Omental fat pad (tissue), 4 donors: ENCODE data around the gene EVC2. TPM values are rescaled to one million over a fixed set of nuclear protein-coding genes. Genes with fewer than 3 reads are reported as not detected.

Experiments
- ATAC-seq: fragments of 150-250 bp; one replicate; pipeline ENCODE4 v1.9.1; 2016; ENCODE audit warnings: mild to moderate bottlenecking, moderate library complexity; ENCODE audit not compliant: low FRiP score
- DNase-seq: peaks from one replicate; pipeline ENCODE4 v3.0.0-alpha.2; 2019; ENCODE audit warnings: low spot score
- CTCF ChIP-seq, 3 donors: fragments of 450-650 bp; IDR thresholded peaks; one replicate each; pipeline ENCODE4 v1.5.1; 2016 to 2017; ENCODE audit warnings: antibody characterized with exemption in 3 of 3, mild to moderate bottlenecking in 3 of 3, moderate library complexity in 2 of 3
- total RNA-seq, 4 donors: library from RNA; depleted of rRNA; stranded (reverse); fragments of >200 nt; gene quantifications; one replicate each; pipeline ENCODE4 v1.1.0, GENCODE V29; 2016

The EVC2 gene
- total RNA-seq, 4 donors from 2014 or later = 4.8 to 20.2 (median 12.5) TPM

DNA sequence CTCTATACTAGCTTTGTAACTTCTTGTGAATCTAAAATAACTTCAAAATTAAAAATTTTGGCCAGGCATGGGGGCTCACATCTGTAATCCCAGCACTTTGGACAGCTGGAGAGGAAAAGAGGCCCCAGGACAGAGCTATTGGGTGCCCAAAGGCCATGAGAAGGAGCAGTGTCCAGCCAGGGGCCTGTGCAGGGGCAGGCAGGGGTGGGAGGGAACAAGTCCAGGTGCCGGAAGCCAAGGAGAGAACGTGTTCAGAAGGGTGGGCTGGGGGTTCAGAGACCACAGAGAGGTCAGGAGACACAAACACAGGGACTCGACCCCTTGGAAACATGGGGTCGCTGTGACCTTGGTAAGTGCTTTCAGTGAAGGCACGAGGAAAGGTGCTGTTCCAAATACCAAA lies 138.9 kb downstream of the EVC2 start:
- no peak for DNase-seq
- ATAC-seq = no peak
- no peak for TF ChIP-seq CTCF (IDR thresholded peaks at IDR 0.05)

- DNase-seq = no peak
- TF ChIP-seq CTCF (IDR thresholded peaks at IDR 0.05) = no peak
- ATAC-seq = no peak
Measured at GRCh38 chr4:5568931-5569330, 139.4 kb downstream of the EVC2 start.

DNA sequence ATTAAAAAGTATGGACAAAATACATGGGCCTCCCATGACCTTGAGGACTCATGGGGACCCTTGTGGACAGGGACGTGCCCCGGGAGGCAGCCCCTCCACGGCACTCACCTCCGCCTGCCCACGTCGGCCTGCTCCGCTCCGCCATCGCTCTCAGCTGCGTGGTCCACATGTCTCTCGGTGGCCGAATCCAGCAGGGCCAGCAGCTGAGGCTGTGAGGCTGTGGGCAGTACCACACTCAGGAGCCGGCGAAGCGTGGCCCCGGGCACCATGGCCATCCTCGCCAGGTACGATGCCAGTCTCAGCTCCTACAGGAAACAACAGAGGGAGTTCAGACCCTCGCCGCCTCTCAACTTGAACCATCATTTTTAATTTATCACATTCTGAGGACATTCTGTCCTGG lies 140.0 kb downstream of the EVC2 start:
- no peak for TF ChIP-seq CTCF (IDR thresholded peaks at IDR 0.05)

DNA sequence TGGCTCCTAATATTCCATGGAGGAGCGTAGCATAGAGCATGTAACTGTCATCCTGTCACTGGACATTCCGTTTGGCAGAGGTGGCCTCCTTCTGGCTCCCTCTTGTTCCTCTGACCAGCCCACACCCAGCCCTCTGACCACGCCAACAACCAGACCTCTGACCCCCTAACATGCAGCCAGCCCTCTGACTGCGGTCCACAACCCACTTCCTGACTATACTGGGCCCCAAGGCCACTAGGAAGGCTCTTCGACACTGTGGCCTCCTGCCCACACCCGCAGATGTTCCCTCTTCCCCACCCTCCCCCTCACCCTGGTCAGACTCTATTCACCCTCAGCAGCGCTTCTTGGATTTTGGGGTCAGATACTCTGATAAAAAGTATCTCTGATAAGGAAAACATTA lies 141.4 kb downstream of the EVC2 start:
- ATAC-seq (no peak), DNase-seq (no peak)
- TF ChIP-seq CTCF (IDR thresholded peaks at IDR 0.05) = no peak

More for the DNA sequence above, 140.0 kb downstream of the EVC2 start:
- no peak for DNase-seq
- ATAC-seq = no peak

DNA sequence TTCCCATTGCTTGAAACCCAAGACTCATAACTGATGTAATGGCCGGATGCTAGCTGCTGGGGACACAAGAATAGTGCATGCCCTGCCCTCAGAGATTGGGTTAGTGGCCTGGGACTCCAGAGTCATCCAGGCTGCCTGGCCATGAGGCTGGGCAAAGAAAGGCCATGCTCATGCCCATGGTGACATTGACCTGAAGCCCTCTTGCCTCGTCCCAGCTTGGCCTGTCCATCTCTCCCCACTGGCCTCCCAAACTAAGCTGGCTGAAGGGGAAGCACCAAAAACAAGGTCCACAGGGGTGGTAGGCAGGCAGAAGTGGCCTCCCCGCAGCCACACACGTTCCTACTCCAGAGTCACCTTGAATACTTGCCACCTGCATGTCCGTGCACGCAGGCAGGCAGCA lies 141.8 kb downstream of the EVC2 start:
- no peak for ATAC-seq
- no peak for DNase-seq
- TF ChIP-seq CTCF (IDR thresholded peaks at IDR 0.05) = no peak

DNA sequence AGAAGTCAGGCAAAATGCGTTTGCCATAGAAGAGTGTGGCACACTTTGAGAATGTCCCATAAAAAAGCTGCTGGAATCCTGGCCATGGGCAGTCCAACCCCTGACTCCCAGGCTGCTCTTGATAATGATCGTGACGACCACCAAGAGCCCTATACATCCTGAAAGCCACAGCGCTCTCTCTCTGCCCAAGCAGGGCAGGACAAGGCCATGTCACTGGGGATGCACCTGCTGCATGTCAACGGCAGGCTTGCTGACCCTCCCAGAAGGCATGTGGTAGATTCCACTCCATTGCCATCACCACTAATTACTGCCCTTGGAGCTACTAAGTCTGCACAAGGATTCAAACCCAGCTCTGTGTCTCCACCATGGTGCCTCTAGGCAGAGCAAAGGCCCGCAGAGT lies 144.5 kb downstream of the EVC2 start:
- ATAC-seq (no peak), DNase-seq (no peak)
- no peak for TF ChIP-seq CTCF (IDR thresholded peaks at IDR 0.05)

- DNase-seq = no peak
- no peak for TF ChIP-seq CTCF (IDR thresholded peaks at IDR 0.05)
- ATAC-seq = no peak
Measured at GRCh38 chr4:5562476-5562875, 145.9 kb downstream of the EVC2 start.
